Smooth muscle cell (in vitro differentiated cells): ENCODE results near the gene STAM. TPM values are rescaled to one million over a fixed set of nuclear protein-coding genes. Genes with fewer than 3 reads are reported as not detected.

Experiments
- DNase-seq: peaks from one replicate; lab custom pipeline; 2025; ENCODE audit not compliant: unreplicated experiment; lab: John Stamatoyannopoulos, UW
- H2AFZ ChIP-seq: fragments of 200-600 bp; sonication (generic); 2 replicates; pipeline ENCODE4 v1.6.0; 2016; ENCODE audit warnings: antibody characterized with exemption, low read depth, mild to moderate bottlenecking
- H3F3A ChIP-seq: fragments of 200-600 bp; sonication (generic); 2 replicates; pipeline ENCODE4 v1.6.0; 2017; ENCODE audit warnings: antibody characterized with exemption, low read depth
- H3K27ac ChIP-seq: fragments of 200-600 bp; sonication (generic); 2 replicates; pipeline ENCODE4 v1.5.1; 2016; ENCODE audit warnings: low read depth, mild to moderate bottlenecking
- H3K27me3 ChIP-seq: fragments of 200-600 bp; sonication (generic); 2 replicates; pipeline ENCODE4 v1.6.1; 2016; ENCODE audit warnings: low read depth, mild to moderate bottlenecking
- H3K36me3 ChIP-seq: fragments of 200-600 bp; sonication (generic); 2 replicates; pipeline ENCODE4 v1.5.1; 2016; ENCODE audit warnings: low read depth
- H3K4me1 ChIP-seq: fragments of 200-600 bp; sonication (generic); 2 replicates; pipeline ENCODE4 v1.5.1; 2016; ENCODE audit warnings: low read depth
- H3K4me2 ChIP-seq: fragments of 200-600 bp; sonication (generic); 2 replicates; pipeline ENCODE4 v1.6.0; 2016; ENCODE audit warnings: mild to moderate bottlenecking
- H3K4me3 ChIP-seq: fragments of 200-600 bp; sonication (generic); 2 replicates; pipeline ENCODE4 v1.5.1; 2016; ENCODE audit warnings: mild to moderate bottlenecking
- H3K79me2 ChIP-seq: fragments of 200-600 bp; sonication (generic); 2 replicates; pipeline ENCODE4 v1.6.0; 2016; ENCODE audit warnings: low read depth, mild to moderate bottlenecking
- H3K9ac ChIP-seq: fragments of 200-600 bp; sonication (generic); 2 replicates; pipeline ENCODE4 v1.6.0; 2016; ENCODE audit warnings: low read depth
- H3K9me3 ChIP-seq: fragments of 200-600 bp; sonication (generic); replicated peaks from 2 replicates; pipeline ENCODE4 v1.5.1; 2016; ENCODE audit warnings: low read depth
- H4K20me1 ChIP-seq: fragments of 200-600 bp; sonication (generic); 2 replicates; pipeline ENCODE4 v1.6.0; 2016; ENCODE audit warnings: low read depth
- WGBS: methylation state at CpG from one replicate; pipeline ENCODE4 v1.1.7; 2016; ENCODE audit warnings: low lambda C conversion rate; 5-methylcytosine and 5-hydroxymethylcytosine counted together
- polyA plus RNA-seq: library from polyadenylated mRNA; unstranded; fragments of >200 nt; fragmentation: Nextera tagmentation; extraction: Ambion mirVana; gene quantifications from 2 replicates; pipeline ENCODE4 v1.2.1, GENCODE V29; 2016
- total RNA-seq: library from RNA; depleted of rRNA; stranded (reverse); fragments of >200 nt; gene quantifications from 2 replicates; pipeline ENCODE4 v1.2.3, GENCODE V29; 2014
- TF ChIP-seq, protein P1 (sequence below): fragments of 200-600 bp; sonication (generic); IDR thresholded peaks from 2 replicates; pipeline ENCODE4 v1.5.1; 2017; ENCODE audit warnings: borderline replicate concordance, mild to moderate bottlenecking, antibody characterized with exemption; ENCODE audit not compliant: insufficient read depth, poor library complexity, severe bottlenecking

The STAM gene
- total and polyA plus RNA-seq, 2 experiments from 2014 or later = 16.0 to 30.2 TPM

DNA sequence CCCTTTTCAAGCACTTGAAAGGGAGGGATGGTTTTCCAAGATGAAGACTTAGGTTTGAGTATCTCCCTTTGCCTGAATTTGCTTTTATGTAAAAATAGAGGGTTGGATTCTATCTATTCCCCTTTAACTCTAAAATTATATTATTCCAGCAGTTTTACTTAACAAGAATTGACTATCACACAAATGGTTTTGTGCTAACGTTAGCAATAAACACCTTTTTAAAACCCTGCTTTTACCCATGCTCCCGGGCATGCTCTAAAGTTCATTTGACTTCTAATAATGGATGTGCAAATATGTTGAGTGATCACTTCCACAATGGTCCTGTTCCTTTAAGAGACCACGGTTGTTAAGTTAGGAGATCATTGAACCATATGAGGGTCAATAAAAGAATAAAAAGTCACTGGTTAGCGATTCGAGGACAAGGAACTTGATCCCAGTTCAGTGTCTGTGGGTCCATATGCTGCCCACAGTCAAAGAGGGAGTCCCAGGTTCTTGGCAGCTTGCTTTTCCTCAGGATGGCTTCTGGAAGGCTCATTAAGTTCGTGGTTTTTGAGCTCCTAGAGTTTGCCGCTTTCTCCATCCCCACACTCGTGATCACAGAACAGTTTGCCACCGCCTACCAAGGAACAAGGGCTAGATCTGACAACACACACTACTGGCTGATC is 108.0 kb downstream of the STAM start, which contains the start of gene TMEM236:
TSS of gene TMEM236 (plus strand) at position 421 of the 665 bp plus-strand sequence. CDS start at position 516, 95 bp downstream.
- H3K4me2 ChIP-seq = no peak within 1 kb of the TSS
- no peak within 1 kb of the TSS for H2AFZ ChIP-seq
- no peak for DNase-seq
- H3K9ac ChIP-seq = no peak within 1 kb of the TSS
- no peaks in the 10 kb centered on the region for H3K4me1 ChIP-seq
- H3K4me3 ChIP-seq = no peak within 1 kb of the TSS
- TF ChIP-seq, protein P1, sequence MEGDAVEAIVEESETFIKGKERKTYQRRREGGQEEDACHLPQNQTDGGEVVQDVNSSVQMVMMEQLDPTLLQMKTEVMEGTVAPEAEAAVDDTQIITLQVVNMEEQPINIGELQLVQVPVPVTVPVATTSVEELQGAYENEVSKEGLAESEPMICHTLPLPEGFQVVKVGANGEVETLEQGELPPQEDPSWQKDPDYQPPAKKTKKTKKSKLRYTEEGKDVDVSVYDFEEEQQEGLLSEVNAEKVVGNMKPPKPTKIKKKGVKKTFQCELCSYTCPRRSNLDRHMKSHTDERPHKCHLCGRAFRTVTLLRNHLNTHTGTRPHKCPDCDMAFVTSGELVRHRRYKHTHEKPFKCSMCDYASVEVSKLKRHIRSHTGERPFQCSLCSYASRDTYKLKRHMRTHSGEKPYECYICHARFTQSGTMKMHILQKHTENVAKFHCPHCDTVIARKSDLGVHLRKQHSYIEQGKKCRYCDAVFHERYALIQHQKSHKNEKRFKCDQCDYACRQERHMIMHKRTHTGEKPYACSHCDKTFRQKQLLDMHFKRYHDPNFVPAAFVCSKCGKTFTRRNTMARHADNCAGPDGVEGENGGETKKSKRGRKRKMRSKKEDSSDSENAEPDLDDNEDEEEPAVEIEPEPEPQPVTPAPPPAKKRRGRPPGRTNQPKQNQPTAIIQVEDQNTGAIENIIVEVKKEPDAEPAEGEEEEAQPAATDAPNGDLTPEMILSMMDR = no peak
- H3K79me2 ChIP-seq = no peaks in the 10 kb centered on the region
- no peaks in the 10 kb centered on the region for H4K20me1 ChIP-seq
- WGBS = 90% methylated on average over 9 of the region's 9 CpGs
- no peak within 1 kb of the TSS for H3K27ac ChIP-seq
- H3K27me3 ChIP-seq = no peaks in the 10 kb centered on the region
- no peaks in the 10 kb centered on the region for H3K9me3 ChIP-seq
- H3K36me3 ChIP-seq = no peaks in the 10 kb centered on the region
- H3F3A ChIP-seq = no peaks in the 10 kb centered on the region

DNA sequence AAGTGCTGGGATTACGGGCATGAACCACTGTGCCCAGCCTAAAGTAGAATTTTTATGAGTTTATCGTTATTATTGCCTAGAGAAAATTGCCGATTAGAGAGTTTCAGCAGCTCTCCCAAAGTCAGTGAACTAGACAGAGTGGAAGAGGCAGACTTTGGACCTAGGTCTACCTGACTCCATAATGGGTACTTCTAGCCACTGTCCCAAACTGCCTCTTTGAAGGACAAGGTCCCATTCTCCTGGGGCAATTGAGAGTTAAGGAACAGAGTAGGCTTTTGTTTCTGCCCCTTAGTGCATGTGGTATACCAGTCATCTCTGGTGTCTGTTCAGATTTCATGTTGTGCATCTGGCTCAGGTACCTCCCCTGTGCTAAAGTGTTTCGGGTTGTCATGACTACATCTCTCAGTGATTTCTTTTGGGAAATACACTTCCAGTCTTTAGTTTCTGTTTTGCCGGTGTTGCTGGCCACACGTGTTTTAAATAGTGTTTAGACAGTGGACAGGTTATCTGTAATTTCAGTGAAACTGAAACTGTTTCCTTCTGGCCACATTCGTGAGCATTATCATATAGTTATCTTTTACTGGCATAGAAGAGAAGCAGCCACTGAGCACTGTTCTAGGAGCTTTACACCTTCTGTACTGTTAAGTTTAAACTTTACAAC is 112.7 kb downstream of the STAM start:
- Histone ChIP-seq H3K9me3 (no peaks in the 10 kb centered on the region), H3K27ac (no peak overlapping the region), H3K9ac (no peak overlapping the region), H4K20me1 (no peaks in the 10 kb centered on the region), H3K27me3 (no peaks in the 10 kb centered on the region), H3K4me1 (no peaks in the 10 kb centered on the region), H3K4me2 (no peak overlapping the region), H3K79me2 (no peaks in the 10 kb centered on the region), H2AFZ (no peak overlapping the region), H3K36me3 (no peaks in the 10 kb centered on the region), H3F3A (no peaks in the 10 kb centered on the region), H3K4me3 (no peak overlapping the region)
- TF ChIP-seq, protein P1 = no peak
- WGBS = 84% methylated on average over 7 of the region's 7 CpGs
- DNase-seq = no peak

DNA sequence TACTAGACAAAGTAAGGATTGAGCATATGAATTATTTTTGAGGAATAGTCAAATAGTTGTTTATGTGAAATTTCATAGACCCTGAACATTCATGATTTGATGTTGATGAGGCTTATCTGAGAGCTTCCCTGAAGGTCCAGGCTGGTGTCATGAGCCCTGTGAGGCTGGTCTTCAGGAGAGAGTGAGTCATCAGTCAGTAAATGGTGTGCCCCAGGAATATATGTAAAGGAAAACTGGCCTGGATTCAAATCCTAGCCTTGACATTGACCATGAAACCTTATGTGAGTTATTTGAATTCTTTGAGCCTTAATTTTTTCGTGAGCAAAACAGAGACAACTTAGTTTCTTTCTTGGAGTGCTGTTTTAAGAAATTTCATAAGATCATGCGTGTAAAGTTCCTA is 114.2 kb downstream of the STAM start:
- TF ChIP-seq, protein P1 = no peak
- Histone ChIP-seq H3K27ac (no peak overlapping the region), H3K4me1 (no peaks in the 10 kb centered on the region), H3K4me3 (no peak overlapping the region), H3F3A (no peaks in the 10 kb centered on the region), H3K36me3 (no peaks in the 10 kb centered on the region), H4K20me1 (no peaks in the 10 kb centered on the region), H3K79me2 (no peaks in the 10 kb centered on the region), H3K4me2 (no peak overlapping the region), H3K27me3 (no peaks in the 10 kb centered on the region), H2AFZ (no peak overlapping the region), H3K9me3 (no peaks in the 10 kb centered on the region), H3K9ac (no peak overlapping the region)
- no peak for DNase-seq
- 88% methylated on average over 2 of the region's 2 CpGs for WGBS
